HEK293 (cell line): ENCODE measurements around the gene CCDC112.

ENCODE experiments used
- SETDB1 ChIP-seq: IDR thresholded peaks from one replicate; pipeline ENCODE4 v1.6.1; 2017; ENCODE audit warnings: mild to moderate bottlenecking, low read length, moderate library complexity, mixed read lengths; ENCODE audit not compliant: insufficient read length
- ZNF266 ChIP-seq: fragments of 450-650 bp; formaldehyde crosslinking; IDR thresholded peaks from 2 replicates; pipeline ENCODE4 v1.5.1; 2016; ENCODE audit warnings: missing biosample characterization, missing genetic modification characterization, low read depth
- ZNF677 ChIP-seq: fragments of 450-650 bp; IDR thresholded peaks from 2 replicates; pipeline ENCODE4 v1.5.0; 2018; ENCODE audit warnings: missing biosample characterization, mild to moderate bottlenecking, missing genetic modification characterization, moderate library complexity
- TF ChIP-seq, protein P1 (sequence below): fragments of 450-650 bp; formaldehyde crosslinking; IDR thresholded peaks from 2 replicates; pipeline ENCODE4 v1.5.1; 2016; ENCODE audit warnings: missing biosample characterization, missing genetic modification characterization
- TF ChIP-seq, protein P2 (sequence below): fragments of 450-650 bp; formaldehyde crosslinking; conservative IDR thresholded peaks from 2 replicates; pipeline ENCODE4 v1.5.1; 2016; ENCODE audit warnings: low read depth, missing biosample characterization, missing genetic modification characterization

DNA sequence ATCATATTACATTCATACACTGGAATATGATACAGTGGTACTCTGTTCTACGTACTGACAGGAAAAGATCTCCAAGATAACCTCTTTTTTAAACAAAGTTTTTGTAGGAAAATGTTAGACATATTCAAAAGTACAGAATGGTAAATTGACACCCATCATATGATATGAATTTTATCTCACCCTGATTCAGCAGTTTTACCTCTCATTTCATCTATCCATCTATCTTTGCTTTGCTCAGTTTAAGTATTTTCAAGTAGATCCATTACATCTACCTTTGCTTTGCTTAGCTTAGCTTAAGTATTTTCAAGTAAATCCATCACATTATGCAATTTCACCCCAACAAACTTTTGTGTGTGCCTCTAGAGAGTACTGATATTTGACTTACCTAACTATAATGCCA is 14.3 kb downstream of the CCDC112 start:
- no peak for TF ChIP-seq ZNF677 (tag by site-specific recombination)
- TF ChIP-seq, protein P1, sequence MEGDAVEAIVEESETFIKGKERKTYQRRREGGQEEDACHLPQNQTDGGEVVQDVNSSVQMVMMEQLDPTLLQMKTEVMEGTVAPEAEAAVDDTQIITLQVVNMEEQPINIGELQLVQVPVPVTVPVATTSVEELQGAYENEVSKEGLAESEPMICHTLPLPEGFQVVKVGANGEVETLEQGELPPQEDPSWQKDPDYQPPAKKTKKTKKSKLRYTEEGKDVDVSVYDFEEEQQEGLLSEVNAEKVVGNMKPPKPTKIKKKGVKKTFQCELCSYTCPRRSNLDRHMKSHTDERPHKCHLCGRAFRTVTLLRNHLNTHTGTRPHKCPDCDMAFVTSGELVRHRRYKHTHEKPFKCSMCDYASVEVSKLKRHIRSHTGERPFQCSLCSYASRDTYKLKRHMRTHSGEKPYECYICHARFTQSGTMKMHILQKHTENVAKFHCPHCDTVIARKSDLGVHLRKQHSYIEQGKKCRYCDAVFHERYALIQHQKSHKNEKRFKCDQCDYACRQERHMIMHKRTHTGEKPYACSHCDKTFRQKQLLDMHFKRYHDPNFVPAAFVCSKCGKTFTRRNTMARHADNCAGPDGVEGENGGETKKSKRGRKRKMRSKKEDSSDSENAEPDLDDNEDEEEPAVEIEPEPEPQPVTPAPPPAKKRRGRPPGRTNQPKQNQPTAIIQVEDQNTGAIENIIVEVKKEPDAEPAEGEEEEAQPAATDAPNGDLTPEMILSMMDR: no peak
- no peak for TF ChIP-seq SETDB1
- no peak for TF ChIP-seq ZNF266
- TF ChIP-seq, protein P2, sequence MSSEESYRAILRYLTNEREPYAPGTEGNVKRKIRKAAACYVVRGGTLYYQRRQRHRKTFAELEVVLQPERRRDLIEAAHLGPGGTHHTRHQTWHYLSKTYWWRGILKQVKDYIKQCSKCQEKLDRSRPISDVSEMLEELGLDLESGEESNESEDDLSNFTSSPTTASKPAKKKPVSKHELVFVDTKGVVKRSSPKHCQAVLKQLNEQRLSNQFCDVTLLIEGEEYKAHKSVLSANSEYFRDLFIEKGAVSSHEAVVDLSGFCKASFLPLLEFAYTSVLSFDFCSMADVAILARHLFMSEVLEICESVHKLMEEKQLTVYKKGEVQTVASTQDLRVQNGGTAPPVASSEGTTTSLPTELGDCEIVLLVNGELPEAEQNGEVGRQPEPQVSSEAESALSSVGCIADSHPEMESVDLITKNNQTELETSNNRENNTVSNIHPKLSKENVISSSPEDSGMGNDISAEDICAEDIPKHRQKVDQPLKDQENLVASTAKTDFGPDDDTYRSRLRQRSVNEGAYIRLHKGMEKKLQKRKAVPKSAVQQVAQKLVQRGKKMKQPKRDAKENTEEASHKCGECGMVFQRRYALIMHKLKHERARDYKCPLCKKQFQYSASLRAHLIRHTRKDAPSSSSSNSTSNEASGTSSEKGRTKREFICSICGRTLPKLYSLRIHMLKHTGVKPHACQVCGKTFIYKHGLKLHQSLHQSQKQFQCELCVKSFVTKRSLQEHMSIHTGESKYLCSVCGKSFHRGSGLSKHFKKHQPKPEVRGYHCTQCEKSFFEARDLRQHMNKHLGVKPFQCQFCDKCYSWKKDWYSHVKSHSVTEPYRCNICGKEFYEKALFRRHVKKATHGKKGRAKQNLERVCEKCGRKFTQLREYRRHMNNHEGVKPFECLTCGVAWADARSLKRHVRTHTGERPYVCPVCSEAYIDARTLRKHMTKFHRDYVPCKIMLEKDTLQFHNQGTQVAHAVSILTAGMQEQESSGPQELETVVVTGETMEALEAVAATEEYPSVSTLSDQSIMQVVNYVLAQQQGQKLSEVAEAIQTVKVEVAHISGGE (tag by site-specific recombination): no peak
